SK-N-SH treated with all-trans-retinoic acid at 6 μM for 48 hours (cell line): Measurements from ENCODE around the gene GRIK5.

Source experiments
- ARNTL ChIP-seq: fragments of 450-650 bp; formaldehyde crosslinking; IDR thresholded peaks from 2 replicates; pipeline ENCODE4 v1.5.0; 2020; ENCODE audit warnings: low read depth, mild to moderate bottlenecking, moderate library complexity, borderline replicate concordance
- CSRNP3 ChIP-seq: fragments of 250-450 bp; sonication (Bioruptor Pico); IDR thresholded peaks from 2 replicates; pipeline ENCODE4 v1.5.1; 2021; ENCODE audit warnings: mild to moderate bottlenecking, moderate library complexity
- PATZ1 ChIP-seq: fragments of 250-450 bp; sonication (Bioruptor Pico); IDR thresholded peaks from 2 replicates; pipeline ENCODE4 v1.8.0; 2020; ENCODE audit warnings: mild to moderate bottlenecking, moderate library complexity, borderline replicate concordance
- RARB ChIP-seq: fragments of 250-450 bp; sonication (Bioruptor Pico); IDR thresholded peaks from 2 replicates; pipeline ENCODE4 v1.8.0; 2021; ENCODE audit warnings: mild to moderate bottlenecking, moderate library complexity
- SNAI2 ChIP-seq: fragments of 250-450 bp; sonication (Bioruptor Pico); IDR thresholded peaks from 2 replicates; pipeline ENCODE4 v1.5.0; 2020; ENCODE audit warnings: mild to moderate bottlenecking, moderate library complexity
- ZFP3 ChIP-seq: fragments of 250-450 bp; sonication (Bioruptor Pico); IDR thresholded peaks from 2 replicates; pipeline ENCODE4 v1.5.0; 2020; ENCODE audit warnings: mild to moderate bottlenecking, moderate library complexity
- ZNF8 ChIP-seq: fragments of 450-650 bp; formaldehyde crosslinking; IDR thresholded peaks from 2 replicates; pipeline ENCODE4 v1.5.0; 2020; ENCODE audit warnings: mild to moderate bottlenecking, moderate library complexity

GRCh38 chr19:42006569-42006968 is 63.4 kb downstream of the GRIK5 start:
- TF ChIP-seq CSRNP3 (CRISPR knock-in tag), result no peak
- no peak for TF ChIP-seq ARNTL (CRISPR knock-in tag)
- TF ChIP-seq SNAI2 (CRISPR knock-in tag), result no peak
- no peak for TF ChIP-seq PATZ1 (CRISPR knock-in tag)
- no peak for TF ChIP-seq RARB
- no peak for TF ChIP-seq ZNF8 (CRISPR knock-in tag)
- TF ChIP-seq ZFP3, result no peak
